PC-9 (cell line): ENCODE measurements around the gene ALOX12.

ENCODE experiments used
- CTCF ChIP-seq: fragments of 200-600 bp; sonication (generic); conservative IDR thresholded peaks from 2 replicates; pipeline ENCODE4 v1.6.1; 2017; ENCODE audit warnings: mixed run types, antibody characterized with exemption, mild to moderate bottlenecking, moderate library complexity
- EZH2 ChIP-seq: fragments of 200-600 bp; sonication (generic); IDR thresholded peaks from 2 replicates; pipeline ENCODE4 v1.8.0; 2017; ENCODE audit warnings: antibody characterized with exemption, low read depth

DNA sequence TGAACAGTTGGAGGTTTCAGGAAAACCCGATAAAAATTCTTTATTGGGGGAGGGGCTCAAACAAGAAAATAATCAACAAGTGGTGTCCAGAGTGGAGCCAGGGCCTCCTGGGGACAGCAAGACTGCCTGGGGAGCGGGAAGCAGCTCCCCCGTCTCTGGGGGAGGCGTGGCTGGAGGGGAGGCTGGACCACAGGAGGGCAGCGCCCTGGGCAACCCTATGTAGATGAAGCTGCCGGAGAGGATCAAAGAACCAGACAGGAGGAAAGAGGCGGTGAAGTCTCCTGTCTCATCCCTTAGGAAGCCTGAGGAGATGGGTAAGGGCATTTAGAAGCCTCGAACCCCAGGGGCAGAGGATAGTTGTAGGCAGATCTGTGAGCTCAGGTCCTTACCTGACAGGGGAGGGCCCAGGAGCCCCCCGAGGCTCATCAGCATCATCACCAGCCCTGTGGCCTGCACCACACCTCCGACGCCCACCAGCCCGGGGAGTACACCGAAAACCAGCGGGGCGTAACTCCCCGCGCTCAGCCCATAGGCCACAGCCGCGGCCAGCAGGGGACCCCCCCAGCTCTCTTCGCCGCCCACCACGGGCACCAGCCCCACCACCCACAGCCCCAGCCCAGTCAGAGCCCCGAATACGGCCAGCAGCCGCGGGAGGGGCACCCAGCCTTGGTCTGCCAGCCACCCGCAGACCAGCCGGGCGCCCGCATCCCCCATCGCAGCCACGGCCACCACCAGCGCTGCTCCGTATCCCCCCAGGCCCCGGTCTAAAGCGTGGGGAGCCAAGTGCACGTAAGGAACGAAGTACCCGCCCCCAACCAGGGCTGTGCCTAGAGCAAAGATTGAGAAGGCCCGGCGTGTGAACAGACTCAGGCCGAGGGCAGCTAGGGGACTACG, 46.0 kb downstream of the ALOX12 start:
- no peak for TF ChIP-seq CTCF
- TF ChIP-seq EZH2 = no peak
